ENCODE data around the gene ZFP64.

DNA sequence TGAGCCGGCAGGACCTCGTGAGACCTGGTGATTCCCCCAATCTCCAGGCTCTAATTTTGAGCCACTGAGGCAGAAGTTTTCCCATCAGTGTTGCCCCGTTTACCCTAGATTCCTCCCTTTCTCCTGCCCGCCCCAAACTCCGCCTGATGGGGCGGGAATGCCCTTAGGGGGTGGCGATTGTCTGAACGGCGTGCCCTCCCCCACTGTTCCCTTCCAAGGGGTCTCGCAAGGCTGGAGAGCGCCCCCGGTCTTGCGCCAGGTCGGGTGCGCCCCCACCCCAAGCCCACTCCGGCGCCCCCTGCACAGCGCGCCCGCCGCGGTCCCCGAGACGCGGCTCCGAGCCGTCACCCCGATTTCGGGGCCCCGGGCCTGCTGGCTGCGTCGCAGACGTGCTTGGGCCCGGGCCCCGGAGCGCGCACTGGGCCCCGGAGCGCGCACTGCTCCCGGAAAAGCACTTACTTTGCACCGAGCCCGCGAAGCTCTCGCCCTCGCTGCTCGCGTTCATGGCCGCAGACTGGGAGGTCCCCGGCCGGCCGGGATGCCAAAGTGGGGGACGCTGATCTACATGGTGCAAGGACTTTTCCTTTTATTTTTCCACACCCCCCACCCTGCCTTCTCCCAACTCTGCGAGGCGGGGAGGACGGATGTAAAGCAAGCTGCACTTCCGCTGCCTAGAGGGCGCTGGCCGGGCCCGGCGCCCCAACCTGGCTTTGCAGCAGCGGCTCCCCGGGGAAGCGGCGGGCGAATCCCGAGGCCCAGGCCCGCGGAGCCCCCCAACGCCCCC is at the start of gene ZFP64:
- TF ChIP-seq, protein P1, sequence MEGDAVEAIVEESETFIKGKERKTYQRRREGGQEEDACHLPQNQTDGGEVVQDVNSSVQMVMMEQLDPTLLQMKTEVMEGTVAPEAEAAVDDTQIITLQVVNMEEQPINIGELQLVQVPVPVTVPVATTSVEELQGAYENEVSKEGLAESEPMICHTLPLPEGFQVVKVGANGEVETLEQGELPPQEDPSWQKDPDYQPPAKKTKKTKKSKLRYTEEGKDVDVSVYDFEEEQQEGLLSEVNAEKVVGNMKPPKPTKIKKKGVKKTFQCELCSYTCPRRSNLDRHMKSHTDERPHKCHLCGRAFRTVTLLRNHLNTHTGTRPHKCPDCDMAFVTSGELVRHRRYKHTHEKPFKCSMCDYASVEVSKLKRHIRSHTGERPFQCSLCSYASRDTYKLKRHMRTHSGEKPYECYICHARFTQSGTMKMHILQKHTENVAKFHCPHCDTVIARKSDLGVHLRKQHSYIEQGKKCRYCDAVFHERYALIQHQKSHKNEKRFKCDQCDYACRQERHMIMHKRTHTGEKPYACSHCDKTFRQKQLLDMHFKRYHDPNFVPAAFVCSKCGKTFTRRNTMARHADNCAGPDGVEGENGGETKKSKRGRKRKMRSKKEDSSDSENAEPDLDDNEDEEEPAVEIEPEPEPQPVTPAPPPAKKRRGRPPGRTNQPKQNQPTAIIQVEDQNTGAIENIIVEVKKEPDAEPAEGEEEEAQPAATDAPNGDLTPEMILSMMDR (IDR thresholded peaks at IDR 0.05): peak in 5 of 6 experiments; percentile 29 to 48 (median 42)
- TF ChIP-seq POLR2A (IDR thresholded peaks at IDR 0.05) (peak in 1 of 4 donors; percentile 67), EP300 (IDR thresholded peaks at IDR 0.05) (no peak)

Measured in upper lobe of left lung (tissue), 4 donors.